GM08714 (cell line): Measurements from ENCODE around the gene PITPNC1.

ENCODE experiments used
- H3K4me3 ChIP-seq: fragments of 200-500 bp; sonication (Bioruptor generic); 2 replicates; pipeline ENCODE4 v1.5.1; 2014; ENCODE audit warnings: mild to moderate bottlenecking, low read length, inconsistent platforms
- ZNF274 ChIP-seq: IDR thresholded peaks from 2 replicates; pipeline ENCODE4 v1.6.1; 2012; ENCODE audit warnings: mild to moderate bottlenecking, low read depth, low read length

PITPNC1 gene

GRCh38 chr17:67360880-67361279 is 16.2 kb upstream of the PITPNC1 start:
- no peak for TF ChIP-seq ZNF274
- H3K4me3 ChIP-seq, result no peak overlapping the region

- no peak for TF ChIP-seq ZNF274
These were observed 14.9 kb upstream of the PITPNC1 start for GRCh38 chr17:67362173-67362572.

GRCh38 chr17:67364847-67365737 is 12.0 kb upstream of the PITPNC1 start:
- TF ChIP-seq ZNF274, result no peak
- peak overlapping the region; percentile 98 for H3K4me3 ChIP-seq

More at GRCh38 chr17:67362173-67362572, 14.9 kb upstream of the PITPNC1 start:
- no peak overlapping the region for H3K4me3 ChIP-seq

- TF ChIP-seq ZNF274, result no peak
- H3K4me3 ChIP-seq, result peak overlapping the region; percentile 98
These were observed 11.3 kb upstream of the PITPNC1 start for GRCh38 chr17:67365738-67366192.

GRCh38 chr17:67366193-67367157 is 10.6 kb upstream of the PITPNC1 start, which contains the start of gene PSMD12:
PSMD12 (minus strand) TSS chr17:67366577; CDS start chr17:67366519, 58 bp downstream.
- H3K4me3 ChIP-seq, result peak within 1 kb of the TSS; percentile 98
- TF ChIP-seq ZNF274, result no peak

- no peak for TF ChIP-seq ZNF274
- no peak overlapping the region for H3K4me3 ChIP-seq
These were observed 7.4 kb upstream of the PITPNC1 start for GRCh38 chr17:67369676-67370075.

- no peak overlapping the region for H3K4me3 ChIP-seq
- no peak for TF ChIP-seq ZNF274
These were observed 4.3 kb upstream of the PITPNC1 start for GRCh38 chr17:67372751-67373150.

GRCh38 chr17:67374329-67375053 is 2.6 kb upstream of the PITPNC1 start:
- no peak for TF ChIP-seq ZNF274

GRCh38 chr17:67375054-67375427 is 2.0 kb upstream of the PITPNC1 start:
- H3K4me3 ChIP-seq, result no peak overlapping the region
- TF ChIP-seq ZNF274, result no peak

More at GRCh38 chr17:67374329-67375053, 2.6 kb upstream of the PITPNC1 start:
- no peak overlapping the region for H3K4me3 ChIP-seq

GRCh38 chr17:67375716-67376115 is 1.4 kb upstream of the PITPNC1 start:
- no peak for TF ChIP-seq ZNF274
- no peak overlapping the region for H3K4me3 ChIP-seq

GRCh38 chr17:67376415-67376736 is 705 bp upstream of the PITPNC1 start:
- TF ChIP-seq ZNF274, result no peak
- peak overlapping the region; percentile 73; the same call in 1 of the 2 replicates for H3K4me3 ChIP-seq

GRCh38 chr17:67377488-67378453 is 690 bp downstream of the PITPNC1 start:
- TF ChIP-seq ZNF274, result no peak
- peak overlapping the region; percentile 73 for H3K4me3 ChIP-seq

GRCh38 chr17:67378454-67379250 is 1.6 kb downstream of the PITPNC1 start:
- peak overlapping the region; percentile 73 for H3K4me3 ChIP-seq
- no peak for TF ChIP-seq ZNF274
